ENCODE data around the gene ANXA3. TPM values are rescaled to one million over a fixed set of nuclear protein-coding genes. Genes with fewer than 3 reads are reported as not detected.

ANXA3 gene
- polyA plus RNA-seq, 3 donors: 0.31 to 0.64 (median 0.55) TPM

- no peak overlapping the region for H2AFZ ChIP-seq (ENCODE audit: insufficient read depth, low read depth, low read length, poor library complexity, severe bottlenecking)
- Mint-ChIP-seq H3K4me1 (no peaks in the 10 kb centered on the region), H3K27me3 (ENCODE audit: low read depth in 3 of 3) (no peaks in the 10 kb centered on the region), H3K9me3 (peaks cover 0 to 8% (median 2%) of the 10 kb centered on the region in 7 donors), H3K4me3 (no peak overlapping the region), H3K27ac (no peak overlapping the region), H3K36me3 (no peaks in the 10 kb centered on the region)
- no peaks in the 10 kb centered on the region for H3K27me3 ChIP-seq (ENCODE audit: control insufficient read depth in 2 of 2, insufficient read depth in 2 of 2, low read length in 2 of 2)
- H3K4me2 ChIP-seq (replicated peaks; ENCODE audit: extremely low read depth, low read length, poor library complexity, severe bottlenecking): no peak overlapping the region
- TF ChIP-seq CTCF (IDR thresholded peaks at IDR 0.05): no peak
- intact Hi-C loops (cut with micrococcal nuclease): no loop called here
- no peaks in the 10 kb centered on the region for H3K36me3 ChIP-seq (replicated peaks in 1 of 2; ENCODE audit: control insufficient read depth in 1 of 2, insufficient read depth in 2 of 2, low read length in 2 of 2)
- DNase-seq: no peak
- H3K4me1 ChIP-seq (ENCODE audit: control insufficient read depth in 1 of 2, insufficient read depth in 2 of 2, low read length in 2 of 2): no peaks in the 10 kb centered on the region
- H3K4me3 ChIP-seq (replicated peaks in 1 of 3; ENCODE audit: low read depth in 2 of 3, low read length in 3 of 3): no peak overlapping the region
- no peaks in the 10 kb centered on the region for H4K20me1 ChIP-seq (ENCODE audit: insufficient read depth, low read length)
- no peaks in the 10 kb centered on the region for H3K9me3 ChIP-seq (replicated peaks in 1 of 2; ENCODE audit: control insufficient read depth in 1 of 2, insufficient read depth in 1 of 2, low read length in 2 of 2)
- H3K79me2 ChIP-seq (ENCODE audit: insufficient read depth, low read length): no peaks in the 10 kb centered on the region
- H3K27ac ChIP-seq (ENCODE audit: low read depth in 1 of 2, low read length in 2 of 2): no peak overlapping the region
- H3K9ac ChIP-seq (ENCODE audit: insufficient read depth, low read length, poor library complexity, severe bottlenecking): no peak overlapping the region
- no CpG with 5 or more reads among the region's 1 CpG for WGBS (ENCODE audit: insufficient coverage)
Observed at GRCh38 chr4:78571804-78572203, 20.2 kb downstream of the ANXA3 start.

GRCh38 chr4:78578674-78579425 lies 27.3 kb downstream of the ANXA3 start:
- no peak for DNase-seq
- H3K4me2 ChIP-seq (replicated peaks; ENCODE audit: extremely low read depth, low read length, poor library complexity, severe bottlenecking): no peak overlapping the region
- peaks cover 4% of the 10 kb centered on the region for H3K4me1 Mint-ChIP-seq
- H3K79me2 ChIP-seq (ENCODE audit: insufficient read depth, low read length): no peaks in the 10 kb centered on the region
- no peak overlapping the region for H2AFZ ChIP-seq (ENCODE audit: insufficient read depth, low read depth, low read length, poor library complexity, severe bottlenecking)
- H3K9me3 Mint-ChIP-seq: peaks cover 2 to 10% (median 4%) of the 10 kb centered on the region in 7 donors
- no peaks in the 10 kb centered on the region for H3K9me3 ChIP-seq (replicated peaks in 1 of 2; ENCODE audit: control insufficient read depth in 1 of 2, insufficient read depth in 1 of 2, low read length in 2 of 2)
- H4K20me1 ChIP-seq (ENCODE audit: insufficient read depth, low read length): no peaks in the 10 kb centered on the region
- no peaks in the 10 kb centered on the region for H3K27me3 ChIP-seq (ENCODE audit: control insufficient read depth in 2 of 2, insufficient read depth in 2 of 2, low read length in 2 of 2)
- no peaks in the 10 kb centered on the region for H3K4me1 ChIP-seq (ENCODE audit: control insufficient read depth in 1 of 2, insufficient read depth in 2 of 2, low read length in 2 of 2)
- WGBS (ENCODE audit: insufficient coverage): 97% methylated on average over 2 of the region's 3 CpGs
- H3K4me3 Mint-ChIP-seq: no peak overlapping the region
- no peak overlapping the region for H3K4me3 ChIP-seq (replicated peaks in 1 of 3; ENCODE audit: low read depth in 2 of 3, low read length in 3 of 3)
- H3K9ac ChIP-seq (ENCODE audit: insufficient read depth, low read length, poor library complexity, severe bottlenecking): no peak overlapping the region
- intact Hi-C loops (cut with micrococcal nuclease): no loop called here
- H3K36me3 ChIP-seq (replicated peaks in 1 of 2; ENCODE audit: control insufficient read depth in 1 of 2, insufficient read depth in 2 of 2, low read length in 2 of 2): no peaks in the 10 kb centered on the region
- no peaks in the 10 kb centered on the region for H3K27me3 Mint-ChIP-seq (ENCODE audit: low read depth in 3 of 3)
- H3K27ac Mint-ChIP-seq: no peak overlapping the region
- H3K36me3 Mint-ChIP-seq: no peaks in the 10 kb centered on the region
- no peak for TF ChIP-seq CTCF (IDR thresholded peaks at IDR 0.05)
- H3K27ac ChIP-seq (ENCODE audit: low read depth in 1 of 2, low read length in 2 of 2): no peak overlapping the region
